Endothelial cell of umbilical vein (primary cell): ENCODE data around the gene DLG3. TPM values are rescaled to one million over a fixed set of nuclear protein-coding genes. Genes with fewer than 3 reads are reported as not detected.

ENCODE experiments used
- BruUV-seq: library from RNA; stranded (reverse); fragments of 400-500 nt; replicated peaks from 2 replicates; lab custom pipeline; 2021; lab: Mats Ljungman, UMichigan
- CTCF ChIA-PET: fragments of 300-600, 350-600 bp; sonication (Branson Sonifier 250); formaldehyde crosslinking; loops from one replicate; lab custom pipeline; 2021; ENCODE audit warnings: antibody characterized with exemption, inconsistent platforms; lab: Charles Lee
- POLR2A ChIA-PET: fragments of 300-600, 350-600 bp; sonication (Branson Sonifier 250); formaldehyde crosslinking; loops from one replicate; lab custom pipeline; 2021; ENCODE audit warnings: antibody characterized with exemption, inconsistent platforms; lab: Charles Lee
- DNase-seq: peaks from one replicate; pipeline ENCODE4 v3.0.0-alpha.2; 2011; ENCODE audit warnings: low read depth, low spot score
- FAIRE-seq: peaks from 2 replicates; lab custom pipeline; 2011; peaks lifted over from hg19 to GRCh38; lab: Jason Lieb, UNC
- H2AFZ ChIP-seq: 2 replicates; pipeline ENCODE4 v1.6.0; 2012; ENCODE audit warnings: low read depth, low read length, control low read depth, inconsistent platforms
- H3K27ac ChIP-seq: 2 replicates; pipeline ENCODE4 v1.5.1; 2011; ENCODE audit warnings: low read depth, mild to moderate bottlenecking, control low read depth, low read length, moderate library complexity; ENCODE audit not compliant: insufficient read depth
- H3K27me3 ChIP-seq, 2 experiments: 2 replicates each; pipeline versions ENCODE4 v1.6.0 to v1.6.1; 2011; ENCODE audit warnings: low read length in 2 of 2, mixed read lengths in 1 of 2; ENCODE audit not compliant: control insufficient read depth in 2 of 2, insufficient read depth in 2 of 2
- H3K36me3 ChIP-seq, 2 experiments: 2 replicates in 1 of 2; 3 replicates in 1 of 2; pipeline ENCODE4 v1.5.1; 2011; ENCODE audit warnings: low read length in 2 of 2, mild to moderate bottlenecking in 1 of 2, moderate library complexity in 1 of 2; ENCODE audit not compliant: control insufficient read depth in 2 of 2, insufficient read depth in 2 of 2; ENCODE audit errors: extremely low read depth in 1 of 2
- H3K4me1 ChIP-seq: 3 replicates; pipeline ENCODE4 v1.5.1; 2011; ENCODE audit warnings: mild to moderate bottlenecking, low read length; ENCODE audit not compliant: control insufficient read depth, insufficient read depth; ENCODE audit errors: extremely low read depth
- H3K4me2 ChIP-seq: 2 replicates; pipeline ENCODE4 v1.6.1; 2011; ENCODE audit warnings: low read length, control low read depth, mixed read lengths; ENCODE audit not compliant: insufficient read depth
- H3K4me3 ChIP-seq, 3 experiments: fragments of 200-600 bp in 1 of 3; sonication (generic), shearing (Covaris generic) in 1 of 3; replicated peaks in 1 of 3; 2 replicates each; pipeline ENCODE4 v1.5.1; 2011 to 2016; ENCODE audit warnings: control low read depth in 3 of 3, low read length in 3 of 3, mild to moderate bottlenecking in 2 of 3, inconsistent platforms in 1 of 3, low read depth in 1 of 3, moderate library complexity in 1 of 3; ENCODE audit not compliant: insufficient read depth in 1 of 3
- H3K79me2 ChIP-seq: 2 replicates; pipeline ENCODE4 v1.6.0; 2012; ENCODE audit warnings: low read length, inconsistent platforms; ENCODE audit not compliant: control insufficient read depth, insufficient read depth
- H3K9ac ChIP-seq: replicated peaks from 2 replicates; pipeline ENCODE3; 2011; ENCODE audit warnings: low read length, control low read depth; ENCODE audit not compliant: insufficient read depth; ENCODE audit errors: extremely low read depth
- H3K9me1 ChIP-seq: replicated peaks from 3 replicates; pipeline ENCODE4 v1.6.0; 2011; ENCODE audit warnings: mild to moderate bottlenecking, low read length; ENCODE audit not compliant: control insufficient read depth, insufficient read depth; ENCODE audit errors: extremely low read depth
- H3K9me3 ChIP-seq: replicated peaks from 2 replicates; pipeline ENCODE4 v1.5.1; 2012; ENCODE audit warnings: low read length, inconsistent platforms; ENCODE audit not compliant: control insufficient read depth, insufficient read depth
- H4K20me1 ChIP-seq: replicated peaks from 2 replicates; pipeline ENCODE3; 2011; ENCODE audit warnings: mild to moderate bottlenecking, low read length; ENCODE audit not compliant: control insufficient read depth, insufficient read depth; ENCODE audit errors: extremely low read depth
- EZH2 ChIP-seq: IDR thresholded peaks from 2 replicates; pipeline ENCODE4 v1.6.1; 2012; ENCODE audit warnings: borderline replicate concordance, low read depth, mild to moderate bottlenecking, moderate library complexity, low read length, inconsistent platforms; ENCODE audit not compliant: severe bottlenecking
- FOS ChIP-seq: IDR thresholded peaks from 2 replicates; pipeline ENCODE4 v1.6.1; 2011; ENCODE audit warnings: mild to moderate bottlenecking, low read length, moderate library complexity, borderline replicate concordance; ENCODE audit not compliant: insufficient read depth
- GATA2 ChIP-seq: IDR thresholded peaks from 2 replicates; pipeline ENCODE4 v1.7.0; 2011; ENCODE audit warnings: low read depth, mild to moderate bottlenecking, moderate library complexity, mixed read lengths, low read length; ENCODE audit not compliant: insufficient read length, insufficient read depth
- JUN ChIP-seq: IDR thresholded peaks from 2 replicates; pipeline ENCODE4 v1.6.1; 2011; ENCODE audit warnings: borderline replicate concordance, low read depth; ENCODE audit not compliant: insufficient read length, insufficient read depth
- MYC ChIP-seq: IDR thresholded peaks from one replicate; pipeline ENCODE4 v1.6.1; 2011; ENCODE audit warnings: mild to moderate bottlenecking, low read depth, low read length
- POLR2A ChIP-seq: IDR thresholded peaks from 2 replicates; pipeline ENCODE4 v1.6.1; 2012; ENCODE audit warnings: low read depth, mild to moderate bottlenecking, control low read depth, low read length
- POLR2AphosphoS5 ChIP-seq: IDR thresholded peaks from 2 replicates; pipeline ENCODE4 v1.6.1; 2012; ENCODE audit warnings: low read depth, mild to moderate bottlenecking, control low read depth, low read length, moderate library complexity; ENCODE audit not compliant: insufficient read depth
- dilution Hi-C: fragments of 300-500 bp; cut with MboI; formaldehyde crosslinking; loops from one replicate; pipeline ENCODE4 v1.15.0; 2019; ENCODE audit warnings: low sequenced_read_pairs; ENCODE audit not compliant: extremely low pct_ligation_motif_present
- intact Hi-C: fragments of 100-400 bp; cut with micrococcal nuclease; formaldehyde crosslinking; loops from one replicate; pipeline ENCODE4 v1.10.0; 2022
- polyA plus RNA-seq, 4 experiments: library from polyadenylated mRNA; depleted of rRNA in 3 of 4; stranded (reverse) in 3 of 4; unstranded in 1 of 4; fragments of >200 nt; gene quantifications; 2 replicates each; pipeline versions ENCODE4 v1.2.1 to v1.2.3, GENCODE V29; 2011 to 2012; ENCODE audit warnings: missing spikeins in 1 of 4
- total RNA-seq: library from RNA; stranded (reverse); gene quantifications from 2 replicates; pipeline ENCODE4 v1.2.3, GENCODE V29; 2021
- TF ChIP-seq, protein P1 (sequence below), 2 donors: IDR thresholded peaks; 1 replicate in 1 of 2; 2 replicates in 1 of 2; pipeline ENCODE4 v1.5.1; 2011; ENCODE audit warnings: low read length in 2 of 2, mild to moderate bottlenecking in 2 of 2, moderate library complexity in 2 of 2, control low read depth in 1 of 2, inconsistent platforms in 1 of 2, low read depth in 1 of 2; ENCODE audit not compliant: insufficient read depth in 1 of 2; ENCODE audit errors: extremely low read depth in 1 of 2
- TF ChIP-seq, protein P2 (sequence below): IDR thresholded peaks from 2 replicates; pipeline ENCODE4 v1.6.1; 2011; ENCODE audit not compliant: insufficient read depth, insufficient read length

Gene DLG3
- total and polyA plus RNA-seq, 2 donors (not counting 3 experiments of a cell fraction or from before 2014, with no cell fraction given): 1.2 to 3.2 TPM

DNA sequence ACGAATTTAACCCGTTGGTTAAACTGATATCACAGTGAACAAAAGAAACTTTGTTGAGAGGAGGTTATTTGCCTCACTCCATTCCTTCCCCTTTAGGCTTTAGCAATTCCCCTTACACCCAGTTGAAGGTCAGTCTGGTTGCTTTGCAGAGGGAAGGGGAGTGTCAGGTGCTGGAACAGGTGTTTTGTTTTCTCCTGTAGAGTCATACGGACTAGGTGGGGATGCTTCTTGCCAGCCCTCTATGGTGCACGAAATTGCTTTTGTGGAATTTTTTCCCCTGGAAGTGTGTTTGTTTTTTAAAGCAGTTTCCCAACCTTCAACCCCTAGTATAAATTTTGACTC is 33.1 kb downstream of the DLG3 start:
- TF ChIP-seq JUN: no peak
- TF ChIP-seq MYC: no peak
- TF ChIP-seq FOS: no peak
- no peak for TF ChIP-seq GATA2
- TF ChIP-seq EZH2: no peak
- TF ChIP-seq POLR2AphosphoS5: no peak
- no peak for TF ChIP-seq POLR2A
- TF ChIP-seq, protein P1, sequence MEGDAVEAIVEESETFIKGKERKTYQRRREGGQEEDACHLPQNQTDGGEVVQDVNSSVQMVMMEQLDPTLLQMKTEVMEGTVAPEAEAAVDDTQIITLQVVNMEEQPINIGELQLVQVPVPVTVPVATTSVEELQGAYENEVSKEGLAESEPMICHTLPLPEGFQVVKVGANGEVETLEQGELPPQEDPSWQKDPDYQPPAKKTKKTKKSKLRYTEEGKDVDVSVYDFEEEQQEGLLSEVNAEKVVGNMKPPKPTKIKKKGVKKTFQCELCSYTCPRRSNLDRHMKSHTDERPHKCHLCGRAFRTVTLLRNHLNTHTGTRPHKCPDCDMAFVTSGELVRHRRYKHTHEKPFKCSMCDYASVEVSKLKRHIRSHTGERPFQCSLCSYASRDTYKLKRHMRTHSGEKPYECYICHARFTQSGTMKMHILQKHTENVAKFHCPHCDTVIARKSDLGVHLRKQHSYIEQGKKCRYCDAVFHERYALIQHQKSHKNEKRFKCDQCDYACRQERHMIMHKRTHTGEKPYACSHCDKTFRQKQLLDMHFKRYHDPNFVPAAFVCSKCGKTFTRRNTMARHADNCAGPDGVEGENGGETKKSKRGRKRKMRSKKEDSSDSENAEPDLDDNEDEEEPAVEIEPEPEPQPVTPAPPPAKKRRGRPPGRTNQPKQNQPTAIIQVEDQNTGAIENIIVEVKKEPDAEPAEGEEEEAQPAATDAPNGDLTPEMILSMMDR (IDR thresholded peaks at IDR 0.05; ENCODE audit: extremely low read depth in 1 of 2, insufficient read depth in 1 of 2, low read depth in 1 of 2, low read length in 2 of 2): no peak
- TF ChIP-seq, protein P2, sequence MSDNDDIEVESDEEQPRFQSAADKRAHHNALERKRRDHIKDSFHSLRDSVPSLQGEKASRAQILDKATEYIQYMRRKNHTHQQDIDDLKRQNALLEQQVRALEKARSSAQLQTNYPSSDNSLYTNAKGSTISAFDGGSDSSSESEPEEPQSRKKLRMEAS: no peak
- Histone ChIP-seq H4K20me1 (no peaks in the 10 kb centered on the region), H3K9ac (no peak overlapping the region), H2AFZ (no peak overlapping the region), H3K4me3 (no peak overlapping the region), H3K79me2 (no peaks in the 10 kb centered on the region), H3K9me3 (no peaks in the 10 kb centered on the region), H3K27me3 (no peaks in the 10 kb centered on the region), H3K4me1 (peaks cover 40% of the 10 kb centered on the region), H3K36me3 (no peaks in the 10 kb centered on the region), H3K9me1 (no peaks in the 10 kb centered on the region), H3K27ac (peak overlapping the region; percentile 66), H3K4me2 (no peak overlapping the region)
- FAIRE-seq (no peak), DNase-seq (no peak)
- intact Hi-C loops: loop anchor here (2.0 kb wide), 1 partner anchor 23 kb away; no protein-coding TSS in a partner anchor
- dilution Hi-C loops: no loop called here
- POLR2A ChIA-PET: no interaction called here
- BruUV-seq: no TSS peak
- CTCF ChIA-PET: interaction anchor here (1.4 kb wide), 1 partner anchor 26 kb away, joined by 6 read pairs; no protein-coding TSS in a partner anchor
